Activated T-cell treated with anti-CD3 and anti-CD28 coated beads for 1 hour (primary cell): ENCODE measurements around the gene CASZ1.

Experiments used
- DNase-seq: peaks from one replicate; pipeline ENCODE4 v3.0.0-alpha.2; 2020; ENCODE audit warnings: low read depth

Gene CASZ1

GRCh38 chr1:10745886-10746455 lies 50.5 kb downstream of the CASZ1 start:
- DNase-seq = no peak

DNA sequence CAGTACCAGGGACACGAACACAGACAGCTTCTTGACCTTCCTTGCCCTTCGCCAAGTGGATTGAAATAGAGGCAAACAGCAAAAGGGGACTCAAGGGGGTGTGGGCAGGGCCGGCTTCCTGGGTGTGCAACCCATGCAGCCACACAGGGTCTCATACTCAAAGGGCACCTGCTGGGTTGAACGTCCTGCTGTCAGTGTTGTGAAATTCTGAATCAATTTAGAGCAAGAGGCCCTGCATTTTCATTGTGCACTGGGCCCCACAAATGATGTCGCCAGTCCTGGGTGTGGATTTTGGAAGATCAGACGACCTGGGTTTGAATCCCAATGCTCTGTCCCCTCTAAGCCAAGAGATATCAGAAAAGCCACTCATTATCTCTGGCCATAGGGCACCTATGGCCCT lies 51.1 kb downstream of the CASZ1 start:
- DNase-seq = no peak

GRCh38 chr1:10744654-10745238 lies 51.7 kb downstream of the CASZ1 start:
- no peak for DNase-seq

DNA sequence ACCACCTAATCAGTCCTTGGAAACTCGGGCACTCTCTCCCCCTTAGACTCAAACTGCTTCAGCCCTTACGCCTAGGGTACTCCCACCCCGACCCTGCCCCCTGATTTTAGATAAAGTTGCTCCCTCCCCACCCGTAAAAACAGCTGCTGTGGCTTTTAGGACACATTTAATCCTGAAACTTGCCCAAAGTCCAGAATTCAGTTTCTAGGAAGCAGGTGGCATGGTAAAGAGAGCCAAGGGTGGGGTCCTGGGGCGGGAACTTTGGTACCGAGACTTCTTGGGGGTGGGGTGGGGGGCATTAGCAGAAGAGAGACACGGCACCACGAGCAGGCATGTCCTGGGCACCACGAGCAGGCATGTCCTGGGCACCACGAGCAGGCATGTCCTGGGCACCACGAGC lies 52.4 kb downstream of the CASZ1 start:
- no peak for DNase-seq

GRCh38 chr1:10741696-10742095 lies 54.8 kb downstream of the CASZ1 start:
- DNase-seq = no peak

DNA sequence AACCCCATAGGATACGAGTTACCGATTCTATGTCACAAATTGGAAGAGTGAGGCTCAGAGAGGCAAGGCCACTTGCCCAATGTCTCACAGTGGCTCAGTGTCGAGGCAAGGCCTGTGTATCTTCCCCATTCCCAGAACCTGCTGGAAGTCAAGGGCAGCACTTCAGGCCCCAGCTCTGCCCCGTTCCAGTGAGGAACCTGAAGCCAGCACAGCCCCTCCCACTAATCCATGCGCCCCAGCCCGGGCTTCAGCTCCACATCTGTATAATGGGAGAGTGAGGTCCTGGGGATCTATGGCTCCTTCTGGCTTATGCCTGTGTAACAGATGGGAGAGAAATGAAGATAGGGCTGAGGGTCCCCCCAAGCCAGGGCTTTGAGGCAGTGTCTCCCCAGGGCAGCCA lies 56.3 kb downstream of the CASZ1 start:
- DNase-seq = no peak

- DNase-seq = no peak
These were observed 56.9 kb downstream of the CASZ1 start for GRCh38 chr1:10739589-10739988.

DNA sequence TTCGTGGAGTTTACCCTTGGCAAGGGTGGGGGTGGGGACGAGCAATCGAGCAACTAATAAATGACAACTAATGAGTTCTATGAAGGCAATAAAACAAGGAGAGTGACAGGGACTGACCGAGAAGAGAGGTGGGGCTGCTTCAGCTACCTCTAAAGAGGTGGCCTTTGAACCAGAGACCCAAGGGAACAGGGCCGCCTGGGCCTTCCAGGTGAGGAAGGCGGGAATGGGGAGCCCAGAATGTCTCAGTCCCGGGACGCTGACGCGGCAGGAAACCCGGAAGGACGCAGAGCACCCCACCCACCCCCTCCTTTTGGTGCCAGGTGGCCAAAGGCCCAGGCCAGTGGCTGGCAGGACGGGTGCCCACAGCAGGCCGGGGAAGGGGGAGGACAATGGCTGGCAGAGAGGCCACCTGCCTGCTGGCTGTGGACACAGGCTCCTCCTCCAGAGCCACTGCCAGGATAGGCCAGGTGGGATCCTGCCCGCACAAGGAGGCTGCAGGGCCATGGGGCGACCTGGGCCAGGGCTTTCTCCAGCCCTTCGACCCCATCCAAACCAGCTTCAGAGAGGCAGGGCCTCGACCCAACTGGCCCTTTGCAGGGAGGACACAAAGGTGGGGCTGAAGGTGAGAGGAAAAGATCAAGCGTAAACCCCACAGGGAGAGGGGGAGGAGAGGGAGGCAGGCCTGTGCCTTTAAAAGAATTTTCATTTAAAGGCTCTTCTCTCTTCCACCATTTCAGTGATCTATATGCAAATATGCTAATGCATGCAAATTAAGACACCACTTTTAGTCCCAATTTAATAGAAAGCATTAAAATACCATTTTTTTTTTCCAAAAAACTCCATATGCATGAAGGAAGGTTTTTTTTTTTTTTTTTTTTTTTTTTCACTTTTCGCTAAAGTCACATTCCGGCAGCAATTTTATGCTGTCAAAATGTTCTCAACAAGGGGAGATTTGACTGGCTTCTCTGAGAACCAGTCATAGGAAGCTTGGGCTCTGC lies 58.1 kb downstream of the CASZ1 start:
- DNase-seq = no peak

GRCh38 chr1:10737651-10738050 lies 58.8 kb downstream of the CASZ1 start:
- DNase-seq = no peak

- no peak for DNase-seq
These were observed 59.5 kb downstream of the CASZ1 start for GRCh38 chr1:10736634-10737586.

DNA sequence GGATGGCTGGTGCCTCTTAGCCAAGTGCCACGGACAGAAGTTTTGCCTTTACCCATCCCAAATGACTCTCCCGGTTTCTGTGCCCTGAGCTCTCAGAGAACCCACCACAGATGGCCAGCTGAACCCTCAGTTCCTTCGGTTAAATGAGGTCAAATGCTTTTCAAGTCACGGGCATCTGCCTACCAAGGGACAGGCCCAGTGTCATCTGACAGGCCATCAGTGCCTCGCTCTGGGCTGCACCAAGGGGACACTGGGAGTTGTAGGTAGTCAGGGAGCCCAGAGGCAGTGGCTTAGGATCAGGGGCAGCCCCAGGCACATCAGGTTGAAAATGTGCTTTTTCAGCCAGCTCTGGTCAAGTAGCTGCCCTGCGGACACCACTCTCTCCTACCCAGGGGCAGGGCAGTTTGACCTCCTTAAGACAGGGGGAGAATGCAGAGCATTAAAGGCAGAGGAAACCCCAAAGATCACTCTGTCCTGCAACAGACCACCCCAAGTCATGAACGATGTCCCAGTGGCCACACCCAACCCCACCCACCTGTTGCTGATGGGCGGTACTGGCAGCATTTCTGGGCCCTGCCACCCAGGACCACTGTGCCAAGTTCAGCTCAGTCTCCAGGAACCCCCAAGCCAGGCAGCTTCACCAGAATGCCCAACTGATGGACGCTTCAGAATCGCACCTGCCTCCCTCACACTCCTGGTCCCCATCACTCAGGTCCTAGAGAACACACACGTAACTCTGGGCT lies 60.7 kb downstream of the CASZ1 start:
- DNase-seq = no peak

DNA sequence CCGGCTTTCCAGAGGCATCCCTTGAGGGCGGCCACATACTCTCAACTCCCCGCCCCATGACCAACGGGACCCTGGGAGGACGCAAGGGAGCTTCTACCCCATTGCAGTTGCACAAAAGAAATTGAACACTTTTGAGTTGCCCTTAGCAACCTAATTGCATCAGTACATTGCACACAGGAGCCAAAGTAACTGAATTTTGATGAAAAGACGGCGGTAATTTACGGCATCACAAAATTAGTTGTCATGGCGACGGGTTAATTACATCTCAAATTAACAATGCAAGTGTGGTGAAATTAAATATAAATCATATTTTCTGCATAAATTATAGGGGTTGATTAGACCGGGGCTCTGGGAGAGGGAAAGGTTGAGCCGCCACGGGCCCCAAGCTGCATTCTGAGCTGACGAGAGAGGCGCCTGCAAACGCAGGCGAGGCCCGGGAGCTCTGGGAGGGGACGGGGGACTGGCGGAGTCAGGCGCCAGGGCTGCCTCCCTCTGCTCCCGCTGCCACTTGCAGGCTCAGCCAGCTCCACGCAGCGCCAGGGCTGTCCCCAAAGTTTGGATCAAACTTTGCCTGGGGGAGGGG lies 61.4 kb downstream of the CASZ1 start:
- DNase-seq = no peak

GRCh38 chr1:10734375-10734774 lies 62.1 kb downstream of the CASZ1 start:
- DNase-seq = no peak

DNA sequence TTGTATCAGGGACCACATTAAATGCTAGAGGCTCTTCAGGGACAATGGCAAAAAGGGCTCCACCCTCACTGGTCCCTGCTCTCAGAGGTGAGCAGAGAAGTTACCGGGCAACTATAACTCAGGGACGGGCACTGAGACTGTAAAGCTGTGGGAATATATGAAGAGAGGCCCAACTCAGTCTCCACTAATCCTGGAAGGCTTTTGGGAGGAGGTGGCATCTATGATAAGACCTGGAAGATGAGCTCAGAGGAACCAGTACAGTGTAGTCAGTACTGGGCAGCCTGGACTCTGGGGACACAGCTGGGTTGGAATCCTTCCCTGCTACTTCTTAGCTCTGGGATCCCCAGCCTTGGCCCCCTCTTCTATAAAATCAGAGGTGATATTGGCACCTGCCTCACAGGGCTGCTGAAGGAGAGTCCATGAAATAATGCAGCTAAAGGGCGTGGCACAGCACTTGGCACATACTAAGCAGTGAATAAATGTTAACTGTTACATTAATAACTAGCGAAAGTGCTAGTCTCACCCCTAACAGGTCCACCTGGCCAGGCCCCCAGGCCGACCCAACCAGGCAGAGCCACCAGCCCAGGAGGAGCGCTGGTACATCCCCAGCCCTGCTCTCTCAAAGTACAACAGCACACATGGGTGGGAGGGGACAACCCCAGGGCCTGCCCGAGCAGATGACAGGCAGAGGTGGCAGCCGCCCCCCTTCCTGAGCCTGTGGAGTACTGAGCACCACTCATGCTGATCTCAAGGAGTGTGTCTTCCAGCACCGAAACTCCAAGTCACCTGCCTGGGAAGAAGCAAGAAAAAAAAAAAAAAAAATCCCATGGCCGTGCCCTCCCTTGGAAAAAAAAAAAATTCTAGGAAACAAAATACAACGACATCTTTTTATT lies 62.7 kb downstream of the CASZ1 start:
- DNase-seq = no peak

- no peak for DNase-seq
These were observed 65.5 kb downstream of the CASZ1 start for GRCh38 chr1:10730985-10731384.

- DNase-seq = no peak
These were observed 67.6 kb downstream of the CASZ1 start for GRCh38 chr1:10728595-10729410.

- no peak for DNase-seq
These were observed 68.7 kb downstream of the CASZ1 start for GRCh38 chr1:10727751-10728232.

GRCh38 chr1:10726355-10726754 lies 70.1 kb downstream of the CASZ1 start:
- no peak for DNase-seq
